Smooth muscle cell (in vitro differentiated cells): ENCODE results near the gene DRC3. TPM values are rescaled to one million over a fixed set of nuclear protein-coding genes. Genes with fewer than 3 reads are reported as not detected.

Experiments used
- DNase-seq: peaks from one replicate; lab custom pipeline; 2025; ENCODE audit not compliant: unreplicated experiment; lab: John Stamatoyannopoulos, UW
- H2AFZ ChIP-seq: fragments of 200-600 bp; sonication (generic); 2 replicates; pipeline ENCODE4 v1.6.0; 2016; ENCODE audit warnings: antibody characterized with exemption, low read depth, mild to moderate bottlenecking
- H3F3A ChIP-seq: fragments of 200-600 bp; sonication (generic); 2 replicates; pipeline ENCODE4 v1.6.0; 2017; ENCODE audit warnings: antibody characterized with exemption, low read depth
- H3K27ac ChIP-seq: fragments of 200-600 bp; sonication (generic); 2 replicates; pipeline ENCODE4 v1.5.1; 2016; ENCODE audit warnings: low read depth, mild to moderate bottlenecking
- H3K27me3 ChIP-seq: fragments of 200-600 bp; sonication (generic); 2 replicates; pipeline ENCODE4 v1.6.1; 2016; ENCODE audit warnings: low read depth, mild to moderate bottlenecking
- H3K36me3 ChIP-seq: fragments of 200-600 bp; sonication (generic); 2 replicates; pipeline ENCODE4 v1.5.1; 2016; ENCODE audit warnings: low read depth
- H3K4me1 ChIP-seq: fragments of 200-600 bp; sonication (generic); 2 replicates; pipeline ENCODE4 v1.5.1; 2016; ENCODE audit warnings: low read depth
- H3K4me2 ChIP-seq: fragments of 200-600 bp; sonication (generic); 2 replicates; pipeline ENCODE4 v1.6.0; 2016; ENCODE audit warnings: mild to moderate bottlenecking
- H3K4me3 ChIP-seq: fragments of 200-600 bp; sonication (generic); 2 replicates; pipeline ENCODE4 v1.5.1; 2016; ENCODE audit warnings: mild to moderate bottlenecking
- H3K79me2 ChIP-seq: fragments of 200-600 bp; sonication (generic); 2 replicates; pipeline ENCODE4 v1.6.0; 2016; ENCODE audit warnings: low read depth, mild to moderate bottlenecking
- H3K9ac ChIP-seq: fragments of 200-600 bp; sonication (generic); 2 replicates; pipeline ENCODE4 v1.6.0; 2016; ENCODE audit warnings: low read depth
- H3K9me3 ChIP-seq: fragments of 200-600 bp; sonication (generic); replicated peaks from 2 replicates; pipeline ENCODE4 v1.5.1; 2016; ENCODE audit warnings: low read depth
- H4K20me1 ChIP-seq: fragments of 200-600 bp; sonication (generic); 2 replicates; pipeline ENCODE4 v1.6.0; 2016; ENCODE audit warnings: low read depth
- WGBS: methylation state at CpG from one replicate; pipeline ENCODE4 v1.1.7; 2016; ENCODE audit warnings: low lambda C conversion rate; 5-methylcytosine and 5-hydroxymethylcytosine counted together
- polyA plus RNA-seq: library from polyadenylated mRNA; unstranded; fragments of >200 nt; fragmentation: Nextera tagmentation; extraction: Ambion mirVana; gene quantifications from 2 replicates; pipeline ENCODE4 v1.2.1, GENCODE V29; 2016
- total RNA-seq: library from RNA; depleted of rRNA; stranded (reverse); fragments of >200 nt; gene quantifications from 2 replicates; pipeline ENCODE4 v1.2.3, GENCODE V29; 2014
- TF ChIP-seq, protein P1 (sequence below): fragments of 200-600 bp; sonication (generic); IDR thresholded peaks from 2 replicates; pipeline ENCODE4 v1.5.1; 2017; ENCODE audit warnings: borderline replicate concordance, mild to moderate bottlenecking, antibody characterized with exemption; ENCODE audit not compliant: insufficient read depth, poor library complexity, severe bottlenecking

DRC3 gene
- total and polyA plus RNA-seq, 2 experiments from 2014 or later: 0.72 to 0.83 TPM

DNA sequence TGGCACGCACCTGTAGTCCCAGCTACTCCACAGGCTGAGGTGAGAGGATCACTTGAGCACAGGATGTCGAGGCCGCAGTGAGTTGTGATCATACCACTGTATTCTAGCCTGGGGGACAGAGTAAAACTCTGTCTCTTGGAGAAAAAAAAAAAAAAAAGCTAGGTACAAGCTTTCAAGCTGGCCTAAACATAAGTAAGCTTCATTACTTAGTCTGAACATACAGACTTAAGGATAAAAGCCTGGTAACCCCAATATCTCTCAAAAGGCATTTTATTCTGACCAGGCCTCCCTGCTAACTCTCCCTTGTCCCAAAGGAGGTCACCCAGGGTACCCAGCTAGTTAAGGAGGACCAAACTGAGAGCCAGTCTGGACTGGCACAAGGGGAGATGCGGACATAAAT is 46.6 kb upstream of the DRC3 start:
- Histone ChIP-seq H3K4me2 (no peak overlapping the region), H2AFZ (no peak overlapping the region), H3F3A (peaks cover 12% of the 10 kb centered on the region), H3K9me3 (no peaks in the 10 kb centered on the region), H3K27me3 (no peaks in the 10 kb centered on the region), H3K79me2 (peaks cover 53% of the 10 kb centered on the region), H3K27ac (no peak overlapping the region), H4K20me1 (peaks cover 11% of the 10 kb centered on the region), H3K4me1 (peaks cover 29% of the 10 kb centered on the region), H3K9ac (no peak overlapping the region), H3K4me3 (no peak overlapping the region), H3K36me3 (no peaks in the 10 kb centered on the region)
- 66% methylated on average over 4 of the region's 4 CpGs for WGBS
- TF ChIP-seq, protein P1, sequence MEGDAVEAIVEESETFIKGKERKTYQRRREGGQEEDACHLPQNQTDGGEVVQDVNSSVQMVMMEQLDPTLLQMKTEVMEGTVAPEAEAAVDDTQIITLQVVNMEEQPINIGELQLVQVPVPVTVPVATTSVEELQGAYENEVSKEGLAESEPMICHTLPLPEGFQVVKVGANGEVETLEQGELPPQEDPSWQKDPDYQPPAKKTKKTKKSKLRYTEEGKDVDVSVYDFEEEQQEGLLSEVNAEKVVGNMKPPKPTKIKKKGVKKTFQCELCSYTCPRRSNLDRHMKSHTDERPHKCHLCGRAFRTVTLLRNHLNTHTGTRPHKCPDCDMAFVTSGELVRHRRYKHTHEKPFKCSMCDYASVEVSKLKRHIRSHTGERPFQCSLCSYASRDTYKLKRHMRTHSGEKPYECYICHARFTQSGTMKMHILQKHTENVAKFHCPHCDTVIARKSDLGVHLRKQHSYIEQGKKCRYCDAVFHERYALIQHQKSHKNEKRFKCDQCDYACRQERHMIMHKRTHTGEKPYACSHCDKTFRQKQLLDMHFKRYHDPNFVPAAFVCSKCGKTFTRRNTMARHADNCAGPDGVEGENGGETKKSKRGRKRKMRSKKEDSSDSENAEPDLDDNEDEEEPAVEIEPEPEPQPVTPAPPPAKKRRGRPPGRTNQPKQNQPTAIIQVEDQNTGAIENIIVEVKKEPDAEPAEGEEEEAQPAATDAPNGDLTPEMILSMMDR: no peak
- DNase-seq: no peak

DNA sequence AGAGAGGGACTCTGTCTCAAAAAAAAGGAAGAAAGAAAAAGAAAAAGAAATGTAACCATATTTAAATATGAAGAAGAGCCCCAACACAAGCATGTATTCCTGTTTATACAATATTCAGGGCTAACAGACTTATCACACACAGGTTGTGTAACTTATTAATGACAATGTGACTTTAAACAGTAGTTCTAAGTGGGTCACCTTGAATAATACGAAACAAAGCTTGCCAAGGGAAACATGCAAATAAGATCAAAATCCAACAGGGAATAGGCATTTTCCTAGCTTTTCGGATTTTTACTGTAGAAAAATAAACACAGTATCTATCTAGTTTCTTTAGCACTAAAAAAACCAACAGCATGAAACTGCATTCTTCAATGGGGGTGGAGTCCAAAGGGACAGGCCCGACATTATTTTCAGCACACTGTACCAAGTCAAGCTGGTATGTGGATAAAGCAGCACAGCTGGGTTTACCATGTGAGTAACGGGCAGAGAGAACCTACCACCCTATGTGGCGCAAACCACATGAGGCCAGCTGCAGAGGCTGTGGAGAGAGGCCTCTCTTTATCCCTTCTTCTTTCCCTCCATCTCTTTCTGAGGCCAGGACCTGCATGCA is 45.7 kb upstream of the DRC3 start:
- H4K20me1 ChIP-seq: peaks cover 11% of the 10 kb centered on the region
- no peak overlapping the region for H3K27ac ChIP-seq
- peaks cover 20% of the 10 kb centered on the region for H3K4me1 ChIP-seq
- no peaks in the 10 kb centered on the region for H3K9me3 ChIP-seq
- 73% methylated on average over 5 of the region's 5 CpGs for WGBS
- H3K36me3 ChIP-seq: no peaks in the 10 kb centered on the region
- TF ChIP-seq, protein P1: no peak
- H3K9ac ChIP-seq: no peak overlapping the region
- H3K79me2 ChIP-seq: peaks cover 62% of the 10 kb centered on the region
- DNase-seq: no peak
- H3K4me3 ChIP-seq: no peak overlapping the region
- H3K4me2 ChIP-seq: no peak overlapping the region
- H2AFZ ChIP-seq: no peak overlapping the region
- H3F3A ChIP-seq: peaks cover 10% of the 10 kb centered on the region
- no peaks in the 10 kb centered on the region for H3K27me3 ChIP-seq

DNA sequence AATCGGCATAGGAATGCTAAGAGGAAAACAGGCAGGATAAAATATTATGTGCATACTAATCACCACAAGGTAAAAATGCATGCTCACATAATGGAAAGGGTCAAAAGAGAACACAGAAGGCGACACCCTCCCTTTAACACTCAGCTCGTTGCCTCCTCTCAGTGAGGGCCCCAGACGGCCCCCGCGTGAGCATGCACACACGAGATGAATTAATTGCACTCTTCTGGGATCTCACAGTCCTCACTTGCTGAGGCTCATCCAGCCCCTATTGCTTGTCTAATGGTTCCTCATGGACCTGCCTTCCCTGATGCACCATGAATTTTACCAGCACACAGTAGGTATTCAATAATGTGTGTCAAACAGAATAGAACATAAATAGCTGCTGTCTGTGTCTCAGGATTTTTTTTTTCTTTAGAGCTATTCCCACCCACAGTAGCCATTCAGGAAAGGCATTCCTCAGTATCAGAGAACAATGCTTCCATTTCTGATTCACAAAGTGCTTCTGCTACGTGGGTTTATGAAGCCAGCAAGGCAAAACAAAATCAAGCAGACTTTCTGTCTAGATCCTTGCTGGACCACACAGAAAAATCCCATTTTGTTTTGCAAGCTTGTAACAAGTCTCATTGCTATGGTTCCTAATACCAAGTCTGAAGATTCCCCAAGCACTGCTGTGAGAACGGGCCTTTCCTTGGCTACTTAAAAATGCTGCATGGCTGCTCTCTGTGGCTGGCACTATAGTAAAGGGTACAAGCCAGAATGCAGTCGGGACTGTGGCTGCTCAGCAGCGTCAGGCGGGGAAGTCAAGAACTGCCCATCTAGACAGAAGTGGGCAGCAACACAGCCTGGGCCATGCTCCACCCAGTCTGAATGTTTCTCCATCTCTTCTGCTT is 44.0 kb upstream of the DRC3 start:
- Histone ChIP-seq H2AFZ (no peak overlapping the region), H3K4me1 (peaks cover 13% of the 10 kb centered on the region), H3K9ac (no peak overlapping the region), H3K4me2 (peak overlapping the region; percentile 11), H4K20me1 (peaks cover 14% of the 10 kb centered on the region), H3K36me3 (no peaks in the 10 kb centered on the region), H3K79me2 (peaks cover 70% of the 10 kb centered on the region), H3K27me3 (no peaks in the 10 kb centered on the region), H3K27ac (peak overlapping the region; percentile 46), H3K9me3 (no peaks in the 10 kb centered on the region), H3F3A (peaks cover 3% of the 10 kb centered on the region), H3K4me3 (no peak overlapping the region)
- no peak for DNase-seq
- TF ChIP-seq, protein P1: no peak
- 56% methylated on average over 12 of the region's 12 CpGs for WGBS
